Smooth muscle cell (in vitro differentiated cells): ENCODE measurements around the gene PRKCZ. TPM values are rescaled to one million over a fixed set of nuclear protein-coding genes. Genes with fewer than 3 reads are reported as not detected.

ENCODE experiments used
- DNase-seq: peaks from one replicate; lab custom pipeline; 2025; ENCODE audit not compliant: unreplicated experiment; lab: John Stamatoyannopoulos, UW
- H2AFZ ChIP-seq: fragments of 200-600 bp; sonication (generic); 2 replicates; pipeline ENCODE4 v1.6.0; 2016; ENCODE audit warnings: antibody characterized with exemption, low read depth, mild to moderate bottlenecking
- H3F3A ChIP-seq: fragments of 200-600 bp; sonication (generic); 2 replicates; pipeline ENCODE4 v1.6.0; 2017; ENCODE audit warnings: antibody characterized with exemption, low read depth
- H3K27ac ChIP-seq: fragments of 200-600 bp; sonication (generic); 2 replicates; pipeline ENCODE4 v1.5.1; 2016; ENCODE audit warnings: low read depth, mild to moderate bottlenecking
- H3K27me3 ChIP-seq: fragments of 200-600 bp; sonication (generic); 2 replicates; pipeline ENCODE4 v1.6.1; 2016; ENCODE audit warnings: low read depth, mild to moderate bottlenecking
- H3K36me3 ChIP-seq: fragments of 200-600 bp; sonication (generic); 2 replicates; pipeline ENCODE4 v1.5.1; 2016; ENCODE audit warnings: low read depth
- H3K4me1 ChIP-seq: fragments of 200-600 bp; sonication (generic); 2 replicates; pipeline ENCODE4 v1.5.1; 2016; ENCODE audit warnings: low read depth
- H3K4me2 ChIP-seq: fragments of 200-600 bp; sonication (generic); 2 replicates; pipeline ENCODE4 v1.6.0; 2016; ENCODE audit warnings: mild to moderate bottlenecking
- H3K4me3 ChIP-seq: fragments of 200-600 bp; sonication (generic); 2 replicates; pipeline ENCODE4 v1.5.1; 2016; ENCODE audit warnings: mild to moderate bottlenecking
- H3K79me2 ChIP-seq: fragments of 200-600 bp; sonication (generic); 2 replicates; pipeline ENCODE4 v1.6.0; 2016; ENCODE audit warnings: low read depth, mild to moderate bottlenecking
- H3K9ac ChIP-seq: fragments of 200-600 bp; sonication (generic); 2 replicates; pipeline ENCODE4 v1.6.0; 2016; ENCODE audit warnings: low read depth
- H3K9me3 ChIP-seq: fragments of 200-600 bp; sonication (generic); replicated peaks from 2 replicates; pipeline ENCODE4 v1.5.1; 2016; ENCODE audit warnings: low read depth
- H4K20me1 ChIP-seq: fragments of 200-600 bp; sonication (generic); 2 replicates; pipeline ENCODE4 v1.6.0; 2016; ENCODE audit warnings: low read depth
- WGBS: methylation state at CpG from one replicate; pipeline ENCODE4 v1.1.7; 2016; ENCODE audit warnings: low lambda C conversion rate; 5-methylcytosine and 5-hydroxymethylcytosine counted together
- polyA plus RNA-seq: library from polyadenylated mRNA; unstranded; fragments of >200 nt; fragmentation: Nextera tagmentation; extraction: Ambion mirVana; gene quantifications from 2 replicates; pipeline ENCODE4 v1.2.1, GENCODE V29; 2016
- total RNA-seq: library from RNA; depleted of rRNA; stranded (reverse); fragments of >200 nt; gene quantifications from 2 replicates; pipeline ENCODE4 v1.2.3, GENCODE V29; 2014
- TF ChIP-seq, protein P1 (sequence below): fragments of 200-600 bp; sonication (generic); IDR thresholded peaks from 2 replicates; pipeline ENCODE4 v1.5.1; 2017; ENCODE audit warnings: borderline replicate concordance, mild to moderate bottlenecking, antibody characterized with exemption; ENCODE audit not compliant: insufficient read depth, poor library complexity, severe bottlenecking

PRKCZ gene
- total and polyA plus RNA-seq, 2 experiments from 2014 or later = 5.8 to 10.3 TPM

DNA sequence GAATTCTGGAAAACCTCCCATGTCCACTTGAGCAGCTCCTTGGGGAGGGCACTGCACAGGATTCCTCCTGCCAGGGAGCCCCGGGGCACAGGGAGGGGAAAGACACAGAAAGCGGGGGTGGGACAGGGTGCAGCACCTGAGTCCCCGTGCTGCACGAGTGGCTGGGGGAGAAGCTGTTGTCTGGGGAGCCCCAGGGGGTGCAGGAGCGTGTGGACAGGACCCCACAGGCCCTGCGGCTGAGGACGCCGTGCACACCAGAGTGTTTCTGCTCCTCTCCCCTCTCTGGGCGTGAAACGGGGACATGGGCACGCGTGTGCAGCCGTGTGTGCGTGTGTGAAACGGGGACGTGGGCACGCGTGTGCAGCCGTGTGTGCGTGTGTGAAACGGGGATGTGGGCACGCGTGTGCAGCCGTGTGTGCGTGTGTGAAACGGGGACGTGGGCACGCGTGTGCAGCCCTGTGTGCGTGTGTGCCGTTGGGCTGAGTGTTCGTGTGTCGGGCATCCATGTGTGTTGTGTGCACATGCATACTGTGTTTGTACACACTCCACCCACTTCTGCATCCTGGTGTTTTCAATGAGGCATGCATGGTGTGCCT lies 122.4 kb downstream of the PRKCZ start:
- WGBS = over 99% methylated on average over 33 of the region's 33 CpGs
- Histone ChIP-seq H3K27me3 (no peaks in the 10 kb centered on the region), H3F3A (no peaks in the 10 kb centered on the region), H4K20me1 (no peaks in the 10 kb centered on the region), H3K4me3 (no peak overlapping the region), H3K27ac (no peak overlapping the region), H3K79me2 (no peaks in the 10 kb centered on the region), H3K9ac (no peak overlapping the region), H3K4me2 (no peak overlapping the region), H3K36me3 (no peaks in the 10 kb centered on the region), H3K4me1 (no peaks in the 10 kb centered on the region), H3K9me3 (no peaks in the 10 kb centered on the region), H2AFZ (no peak overlapping the region)
- no peak for DNase-seq
- TF ChIP-seq, protein P1, sequence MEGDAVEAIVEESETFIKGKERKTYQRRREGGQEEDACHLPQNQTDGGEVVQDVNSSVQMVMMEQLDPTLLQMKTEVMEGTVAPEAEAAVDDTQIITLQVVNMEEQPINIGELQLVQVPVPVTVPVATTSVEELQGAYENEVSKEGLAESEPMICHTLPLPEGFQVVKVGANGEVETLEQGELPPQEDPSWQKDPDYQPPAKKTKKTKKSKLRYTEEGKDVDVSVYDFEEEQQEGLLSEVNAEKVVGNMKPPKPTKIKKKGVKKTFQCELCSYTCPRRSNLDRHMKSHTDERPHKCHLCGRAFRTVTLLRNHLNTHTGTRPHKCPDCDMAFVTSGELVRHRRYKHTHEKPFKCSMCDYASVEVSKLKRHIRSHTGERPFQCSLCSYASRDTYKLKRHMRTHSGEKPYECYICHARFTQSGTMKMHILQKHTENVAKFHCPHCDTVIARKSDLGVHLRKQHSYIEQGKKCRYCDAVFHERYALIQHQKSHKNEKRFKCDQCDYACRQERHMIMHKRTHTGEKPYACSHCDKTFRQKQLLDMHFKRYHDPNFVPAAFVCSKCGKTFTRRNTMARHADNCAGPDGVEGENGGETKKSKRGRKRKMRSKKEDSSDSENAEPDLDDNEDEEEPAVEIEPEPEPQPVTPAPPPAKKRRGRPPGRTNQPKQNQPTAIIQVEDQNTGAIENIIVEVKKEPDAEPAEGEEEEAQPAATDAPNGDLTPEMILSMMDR = no peak

DNA sequence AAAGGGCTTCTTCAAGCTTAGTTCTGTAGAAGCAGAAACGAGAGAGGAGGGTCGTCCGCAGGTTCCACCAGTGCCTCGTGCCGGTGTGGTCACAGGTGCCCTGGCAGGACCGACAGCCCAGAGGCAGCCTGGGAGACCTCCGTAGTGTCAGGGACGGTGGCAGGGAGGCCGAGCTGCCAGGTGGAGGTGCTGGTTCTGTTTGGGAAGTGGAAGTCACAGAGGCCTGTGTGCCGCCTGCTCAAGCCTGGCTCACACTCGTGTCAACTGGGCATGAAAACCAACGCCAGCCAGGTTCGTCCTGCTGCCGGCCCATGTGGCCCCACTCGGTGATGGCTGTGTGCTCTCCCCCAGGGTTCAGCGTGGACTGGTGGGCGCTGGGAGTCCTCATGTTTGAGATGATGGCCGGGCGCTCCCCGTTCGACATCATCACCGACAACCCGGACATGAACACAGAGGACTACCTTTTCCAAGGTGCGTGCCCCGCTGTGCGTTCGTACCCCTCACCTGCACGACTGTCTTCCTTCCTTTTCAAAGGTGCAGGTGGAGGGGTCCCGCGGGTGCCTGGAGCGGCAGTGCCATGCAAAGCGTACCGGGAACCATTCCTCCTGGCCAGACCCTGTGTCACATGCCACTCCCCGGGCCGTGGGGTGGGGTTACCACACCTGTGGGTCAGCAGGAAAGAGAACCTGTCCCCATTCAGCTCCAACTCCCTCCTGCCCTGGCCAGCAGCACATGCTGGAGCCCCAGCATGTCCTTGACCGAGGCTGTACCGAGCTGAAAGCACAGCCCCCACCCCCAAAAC lies 123.5 kb downstream of the PRKCZ start:
- no peak overlapping the region for H3K4me2 ChIP-seq
- H3K36me3 ChIP-seq = no peaks in the 10 kb centered on the region
- no peaks in the 10 kb centered on the region for H3K27me3 ChIP-seq
- no peaks in the 10 kb centered on the region for H3F3A ChIP-seq
- H3K27ac ChIP-seq = no peak overlapping the region
- WGBS = 84% methylated on average over 37 of the region's 37 CpGs
- H3K9ac ChIP-seq = no peak overlapping the region
- H3K4me1 ChIP-seq = no peaks in the 10 kb centered on the region
- H3K4me3 ChIP-seq = no peak overlapping the region
- H4K20me1 ChIP-seq = no peaks in the 10 kb centered on the region
- DNase-seq = no peak
- no peaks in the 10 kb centered on the region for H3K79me2 ChIP-seq
- TF ChIP-seq, protein P1 = no peak
- H2AFZ ChIP-seq = no peak overlapping the region
- H3K9me3 ChIP-seq = no peaks in the 10 kb centered on the region

GRCh38 chr1:2174348-2175054 lies 124.3 kb downstream of the PRKCZ start:
- 55% methylated on average over 31 of the region's 31 CpGs for WGBS
- Histone ChIP-seq H3K4me3 (no peak overlapping the region), H3K27me3 (no peaks in the 10 kb centered on the region), H3F3A (no peaks in the 10 kb centered on the region), H2AFZ (no peak overlapping the region), H3K36me3 (no peaks in the 10 kb centered on the region), H3K4me1 (no peaks in the 10 kb centered on the region), H3K9me3 (no peaks in the 10 kb centered on the region), H3K9ac (no peak overlapping the region), H4K20me1 (no peaks in the 10 kb centered on the region), H3K27ac (no peak overlapping the region), H3K4me2 (no peak overlapping the region), H3K79me2 (no peaks in the 10 kb centered on the region)
- DNase-seq = no peak
- TF ChIP-seq, protein P1 = peak; percentile 93
